Measurements from ENCODE around the gene PRADC1. TPM values are rescaled to one million over a fixed set of nuclear protein-coding genes. Genes with fewer than 3 reads are reported as not detected.

The PRADC1 gene
- total RNA-seq, 1 experiment from 2014 or later: 8.6 TPM

- H3K4me3 ChIP-seq (replicated peaks in 1 of 2; ENCODE audit: low read depth in 1 of 2, low read length in 2 of 2): no peak overlapping the region
- no peak for ATAC-seq
- no peaks in the 10 kb centered on the region for H3K36me3 ChIP-seq (ENCODE audit: control insufficient read depth in 1 of 2, insufficient read depth in 2 of 2, low read length in 2 of 2)
- H3K4me2 ChIP-seq (ENCODE audit: low read length): no peak overlapping the region
- CTCF ChIA-PET: no interaction called here
- no peak overlapping the region for H3K27ac ChIP-seq (ENCODE audit: low read depth, low read length)
- H2AFZ ChIP-seq (ENCODE audit: low read depth, low read length, poor library complexity, severe bottlenecking): no peak overlapping the region
- H3K27me3 ChIP-seq (ENCODE audit: insufficient read depth, low read length): no peaks in the 10 kb centered on the region
- no peaks in the 10 kb centered on the region for H4K20me1 ChIP-seq (ENCODE audit: insufficient read depth)
- POLR2A ChIA-PET: no interaction called here
- no peak overlapping the region for H3K9ac ChIP-seq (ENCODE audit: low read length)
- intact Hi-C loops (cut with micrococcal nuclease): no loop called here
- no TSS peak for BruUV-seq (replicated peaks)
- no peak for DNase-seq (ENCODE audit: low read depth, low spot score)
- H3K4me1 ChIP-seq (ENCODE audit: control insufficient read depth in 1 of 2, insufficient read depth in 2 of 2, low read length in 2 of 2): no peaks in the 10 kb centered on the region
- RAD21 ChIA-PET (ENCODE audit: low non-redundant PET in 1 of 2, low total read pairs in 2 of 2, uncharacterized antibody in 2 of 2, unreplicated experiment in 2 of 2): no interaction called here
- H3K9me2 ChIP-seq (ENCODE audit: insufficient read depth): no peaks in the 10 kb centered on the region
- H3K9me3 ChIP-seq (ENCODE audit: control insufficient read depth in 1 of 2, insufficient read depth in 1 of 2, low read depth in 1 of 2, low read length in 2 of 2): no peaks in the 10 kb centered on the region
- no peaks in the 10 kb centered on the region for H3K79me2 ChIP-seq (ENCODE audit: insufficient read depth, low read length)
- TF ChIP-seq ZFX (IDR thresholded peaks at IDR 0.05) (no peak), POLR2AphosphoS5 (IDR thresholded peaks at IDR 0.05; ENCODE audit: low read depth, low read length) (no peak), POLR2A (IDR thresholded peaks at IDR 0.05; ENCODE audit: borderline replicate concordance, extremely low read depth, insufficient read depth, insufficient read length) (no peak), EGR1 (IDR thresholded peaks at IDR 0.05; ENCODE audit: low read depth) (no peak), JUND (IDR thresholded peaks at IDR 0.05) (no peak), SP1 (IDR thresholded peaks at IDR 0.05; ENCODE audit: low read depth) (no peak), ELF1 (IDR thresholded peaks at IDR 0.05; ENCODE audit: borderline replicate concordance, low read depth) (no peak), EZH2phosphoT487 (IDR thresholded peaks at IDR 0.05; ENCODE audit: borderline replicate concordance) (no peak), ZNF274 (IDR thresholded peaks at IDR 0.05; ENCODE audit: low read depth, low read length) (no peak), REST (IDR thresholded peaks at IDR 0.05; ENCODE audit: low read depth) (no peak), SRF (IDR thresholded peaks at IDR 0.05; ENCODE audit: low read depth) (no peak), CBX3 (IDR thresholded peaks at IDR 0.05; ENCODE audit: low read depth) (no peak), MAX (IDR thresholded peaks at IDR 0.05) (no peak), SIN3A (IDR thresholded peaks at IDR 0.05; ENCODE audit: low read depth) (no peak), RAD21 (IDR thresholded peaks at IDR 0.05; ENCODE audit: low read depth) (no peak), EZH2 (IDR thresholded peaks at IDR 0.05) (no peak), CTCF (IDR thresholded peaks at IDR 0.05 in 2 of 3, conservative IDR thresholded peaks at IDR 0.05 in 1 of 3; ENCODE audit: borderline replicate concordance in 1 of 3, insufficient read depth in 1 of 3, low read depth in 2 of 3, low read length in 2 of 3) (no peak), ZBTB33 (IDR thresholded peaks at IDR 0.05; ENCODE audit: extremely low read depth, insufficient replicate concordance, low read length) (no peak), YY1 (IDR thresholded peaks at IDR 0.05; ENCODE audit: extremely low read depth, insufficient replicate concordance, low read depth, low read length) (no peak), ATF3 (IDR thresholded peaks at IDR 0.05) (no peak)
Observed at GRCh38 chr2:73197579-73197978, 35.5 kb downstream of the PRADC1 start.

Measured in HCT116 (cell line).